Left lung (tissue), 10 donors: Measurements from ENCODE around the gene P4HTM. TPM values are rescaled to one million over a fixed set of nuclear protein-coding genes. Genes with fewer than 3 reads are reported as not detected.

Experiments used
- ATAC-seq: fragments of 200-7000 bp; cut with Tn5 transposase; one replicate; pipeline ENCODE4 v1.9.1; 2020; ENCODE audit warnings: moderate library complexity
- DNase-seq, 4 donors: peaks; one replicate each; pipeline ENCODE4 v3.0.0-alpha.2; 2013 to 2020
- H3K27ac ChIP-seq, 2 donors: fragments of 200-600 bp; sonication (generic) in 1 of 2; one replicate each; pipeline versions ENCODE4 v1.5.0 to v1.8.0; 2020 to 2021
- H3K27me3 ChIP-seq, 2 donors: fragments of 200-600 bp; sonication (generic) in 1 of 2; one replicate each; pipeline versions ENCODE4 v1.5.0 to v1.8.0; 2020 to 2021
- H3K36me3 ChIP-seq, 2 donors: fragments of 200-600 bp; sonication (generic) in 1 of 2; one replicate each; pipeline versions ENCODE4 v1.5.0 to v1.8.0; 2020 to 2021
- H3K4me1 ChIP-seq, 2 donors: fragments of 200-600 bp; one replicate each; pipeline ENCODE4 v1.8.0; 2021
- H3K4me3 ChIP-seq, 2 donors: fragments of 200-600 bp; sonication (generic) in 1 of 2; one replicate each; pipeline versions ENCODE4 v1.5.0 to v1.8.0; 2020 to 2021; ENCODE audit warnings: mild to moderate bottlenecking in 1 of 2
- H3K9me3 ChIP-seq, 2 donors: fragments of 200-600 bp; sonication (generic) in 1 of 2; one replicate each; pipeline versions ENCODE4 v1.5.0 to v1.8.0; 2020 to 2021
- intact Hi-C, 2 donors: fragments of 100-400 bp; cut with DNase I; formaldehyde crosslinking; loops; one replicate each; pipeline versions ENCODE4 v1.11.2 to v1.14.2; 2022
- polyA plus RNA-seq, 6 donors: library from polyadenylated mRNA; unstranded; fragments of 120-200 nt; gene quantifications; one replicate each; pipeline ENCODE4 v1.2.1, GENCODE V29; 2013; ENCODE audit not compliant: insufficient read length in 6 of 6
- total RNA-seq, 2 donors: library from RNA; stranded (reverse); fragmentation: NEBNext Ultra II Directional; extraction: Animal tissue kit (Norgen Biotek cat#: 25700); gene quantifications; one replicate each; pipeline ENCODE4 v1.2.1, GENCODE V29; 2021
- TF ChIP-seq, protein P1 (sequence below), 2 donors: fragments of 200-600 bp; sonication (generic) in 1 of 2; IDR thresholded peaks; one replicate each; pipeline versions ENCODE4 v1.5.0 to v1.8.0; 2021; ENCODE audit warnings: antibody characterized with exemption in 2 of 2
- donor health status: DM: no; HTN: yes; CAD: no.
- donor health status: DM: no; HTN: no; CAD: no.

P4HTM gene
- total and polyA plus RNA-seq, 8 donors: 26.6 to 43.1 (median 39.7) TPM

DNA sequence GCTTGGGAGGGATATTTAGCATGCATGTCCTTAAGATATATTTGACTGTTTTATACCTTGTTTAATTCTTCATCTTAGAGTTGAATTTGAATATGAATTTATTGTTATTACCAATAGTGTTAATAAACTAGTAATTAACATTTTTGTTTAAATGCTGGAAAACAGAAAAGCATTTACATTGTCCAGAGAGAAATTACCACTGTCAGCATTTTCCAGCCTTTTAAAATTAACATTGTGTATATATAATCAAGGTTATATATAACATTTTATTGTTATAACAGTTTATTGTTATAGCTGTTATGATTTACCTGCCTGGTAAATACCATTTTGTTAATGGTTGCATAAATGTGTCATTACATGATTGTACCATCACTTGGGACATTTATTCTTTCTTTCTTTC, 8.0 kb upstream of the P4HTM start:
- no peak overlapping the region for H3K27ac ChIP-seq
- no peaks in the 10 kb centered on the region for H3K9me3 ChIP-seq
- H3K4me1 ChIP-seq: no peaks in the 10 kb centered on the region
- H3K4me3 ChIP-seq: no peak overlapping the region
- H3K36me3 ChIP-seq: peaks cover 0 to 92% of the 10 kb centered on the region in 2 donors
- no peak for DNase-seq
- intact Hi-C loops: no loop called here
- no peaks in the 10 kb centered on the region for H3K27me3 ChIP-seq
- no peak for ATAC-seq
- TF ChIP-seq, protein P1, sequence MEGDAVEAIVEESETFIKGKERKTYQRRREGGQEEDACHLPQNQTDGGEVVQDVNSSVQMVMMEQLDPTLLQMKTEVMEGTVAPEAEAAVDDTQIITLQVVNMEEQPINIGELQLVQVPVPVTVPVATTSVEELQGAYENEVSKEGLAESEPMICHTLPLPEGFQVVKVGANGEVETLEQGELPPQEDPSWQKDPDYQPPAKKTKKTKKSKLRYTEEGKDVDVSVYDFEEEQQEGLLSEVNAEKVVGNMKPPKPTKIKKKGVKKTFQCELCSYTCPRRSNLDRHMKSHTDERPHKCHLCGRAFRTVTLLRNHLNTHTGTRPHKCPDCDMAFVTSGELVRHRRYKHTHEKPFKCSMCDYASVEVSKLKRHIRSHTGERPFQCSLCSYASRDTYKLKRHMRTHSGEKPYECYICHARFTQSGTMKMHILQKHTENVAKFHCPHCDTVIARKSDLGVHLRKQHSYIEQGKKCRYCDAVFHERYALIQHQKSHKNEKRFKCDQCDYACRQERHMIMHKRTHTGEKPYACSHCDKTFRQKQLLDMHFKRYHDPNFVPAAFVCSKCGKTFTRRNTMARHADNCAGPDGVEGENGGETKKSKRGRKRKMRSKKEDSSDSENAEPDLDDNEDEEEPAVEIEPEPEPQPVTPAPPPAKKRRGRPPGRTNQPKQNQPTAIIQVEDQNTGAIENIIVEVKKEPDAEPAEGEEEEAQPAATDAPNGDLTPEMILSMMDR (IDR thresholded peaks at IDR 0.05): no peak

DNA sequence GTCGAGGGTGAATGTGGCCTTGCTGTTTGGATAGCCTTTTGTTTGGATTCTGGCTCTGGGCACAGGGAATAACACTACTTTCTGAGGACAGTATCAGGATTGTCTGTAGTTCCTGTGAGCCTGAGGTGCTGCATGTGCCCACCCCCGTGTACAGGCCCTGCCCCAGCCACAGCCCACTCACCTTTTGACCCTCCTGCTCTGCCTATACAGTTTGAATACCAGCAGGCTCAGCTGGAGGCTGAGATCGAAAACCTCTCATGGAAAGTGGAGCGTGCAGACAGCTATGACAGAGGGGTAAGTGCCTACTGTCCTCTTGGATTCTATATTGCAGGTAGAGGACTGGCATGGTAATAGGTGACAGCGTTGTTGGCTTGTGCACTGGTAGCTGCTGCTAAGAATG, 7.4 kb upstream of the P4HTM start:
- Histone ChIP-seq H3K27me3 (no peaks in the 10 kb centered on the region), H3K9me3 (no peaks in the 10 kb centered on the region), H3K36me3 (peaks cover 0 to 85% of the 10 kb centered on the region in 2 donors), H3K27ac (no peak overlapping the region), H3K4me1 (peaks cover 0 to 2% of the 10 kb centered on the region in 2 donors), H3K4me3 (no peak overlapping the region)
- TF ChIP-seq, protein P1 (IDR thresholded peaks at IDR 0.05): no peak
- DNase-seq (no peak), ATAC-seq (no peak)
- intact Hi-C loops: no loop called here

DNA sequence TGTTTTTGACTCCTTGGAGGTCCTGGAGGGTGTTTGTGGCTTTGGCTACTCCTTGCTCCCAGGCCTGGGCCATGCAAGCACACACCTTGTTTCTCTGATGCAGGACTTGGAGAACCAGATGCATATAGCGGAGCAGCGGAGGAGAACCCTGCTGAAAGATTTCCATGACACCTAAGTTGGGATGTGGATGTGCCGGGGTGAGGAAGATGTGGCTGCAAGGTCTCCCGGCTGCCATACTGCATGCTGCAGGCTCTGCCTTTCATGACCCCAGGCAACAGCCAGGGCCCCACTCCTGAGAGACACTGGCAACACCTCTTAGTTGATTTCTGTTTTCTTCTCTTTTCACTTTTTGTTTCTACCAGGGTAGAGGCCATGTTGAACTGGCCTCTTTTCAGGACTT, 6.9 kb upstream of the P4HTM start:
- no peaks in the 10 kb centered on the region for H3K27me3 ChIP-seq
- H3K36me3 ChIP-seq: peaks cover 0 to 81% of the 10 kb centered on the region in 2 donors
- TF ChIP-seq, protein P1 (IDR thresholded peaks at IDR 0.05): no peak
- DNase-seq (no peak), ATAC-seq (no peak)
- peaks cover 0 to 5% of the 10 kb centered on the region in 2 donors for H3K4me1 ChIP-seq
- no peaks in the 10 kb centered on the region for H3K9me3 ChIP-seq
- no peak overlapping the region for H3K4me3 ChIP-seq
- intact Hi-C loops: no loop called here
- H3K27ac ChIP-seq: no peak overlapping the region

DNA sequence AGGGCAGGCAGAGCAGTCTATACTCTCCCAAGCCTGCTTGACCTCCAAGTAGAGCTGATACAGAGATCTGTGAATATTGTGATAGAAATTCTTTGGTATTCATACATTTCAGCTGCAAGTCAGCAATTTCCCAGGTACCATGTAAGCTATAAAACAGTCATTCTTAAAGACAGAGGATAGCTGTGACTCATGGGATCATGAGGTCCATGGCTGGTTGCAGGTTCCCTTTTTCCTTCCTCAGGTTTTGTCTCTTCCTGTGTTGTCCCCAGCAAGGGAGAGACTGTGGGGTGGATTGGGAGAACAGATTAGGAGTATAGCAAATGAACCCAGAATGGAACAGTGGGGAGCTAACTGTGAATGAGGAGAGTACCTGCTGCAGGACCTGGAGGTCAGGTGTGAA, 5.4 kb upstream of the P4HTM start:
- peaks cover 5 to 15% of the 10 kb centered on the region in 2 donors for H3K4me1 ChIP-seq
- no peaks in the 10 kb centered on the region for H3K27me3 ChIP-seq
- H3K9me3 ChIP-seq: no peaks in the 10 kb centered on the region
- DNase-seq: no peak
- TF ChIP-seq, protein P1 (IDR thresholded peaks at IDR 0.05): no peak
- ATAC-seq: no peak
- no peak overlapping the region for H3K27ac ChIP-seq
- peaks cover 0 to 67% of the 10 kb centered on the region in 2 donors for H3K36me3 ChIP-seq
- intact Hi-C loops: no loop called here
- H3K4me3 ChIP-seq: no peak overlapping the region

DNA sequence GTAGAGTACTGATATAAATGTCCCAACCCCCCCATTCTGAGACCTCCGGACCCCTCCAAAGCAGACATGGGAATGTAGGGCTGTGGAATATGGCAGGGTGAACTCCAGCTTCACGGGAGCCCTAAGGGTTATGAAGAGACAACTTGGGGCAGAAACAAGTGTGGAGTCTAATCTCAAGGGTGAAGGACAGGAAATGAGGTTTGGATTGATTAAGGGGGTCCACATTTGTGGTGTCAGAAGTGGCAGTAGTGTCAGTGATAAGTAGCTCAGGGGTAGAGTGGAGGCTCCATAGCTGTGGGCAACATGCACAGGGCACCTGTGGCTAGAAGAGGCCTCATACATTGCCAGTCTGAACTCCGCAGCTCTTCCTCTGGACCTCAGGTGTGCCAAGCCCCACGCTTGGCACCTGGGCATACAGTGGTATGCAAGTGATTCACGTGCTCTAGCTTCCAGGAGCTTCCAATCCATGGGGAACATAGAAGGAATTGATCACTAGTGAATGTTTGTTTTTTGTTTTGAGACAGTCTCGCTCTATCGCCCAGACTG, 4.1 kb upstream of the P4HTM start:
- no peak overlapping the region for H3K27ac ChIP-seq
- no peak for DNase-seq
- intact Hi-C loops: no loop called here

More for the DNA sequence above, 4.1 kb upstream of the P4HTM start:
- no peak for ATAC-seq
- Histone ChIP-seq H3K9me3 (no peaks in the 10 kb centered on the region), H3K36me3 (peaks cover 0 to 55% of the 10 kb centered on the region in 2 donors), H3K4me3 (no peak overlapping the region), H3K4me1 (peaks cover 6 to 23% of the 10 kb centered on the region in 2 donors), H3K27me3 (no peaks in the 10 kb centered on the region)
- TF ChIP-seq, protein P1 (IDR thresholded peaks at IDR 0.05): no peak
